ENCODE results near the gene KIF2A. TPM values are rescaled to one million over a fixed set of nuclear protein-coding genes. Genes with fewer than 3 reads are reported as not detected.

KIF2A gene
- total and polyA plus RNA-seq, 2 of the 8 experiments (the other 6 are each of a cell fraction or from before 2014, with no cell fraction given), result 18.4 to 97.1 TPM

DNA sequence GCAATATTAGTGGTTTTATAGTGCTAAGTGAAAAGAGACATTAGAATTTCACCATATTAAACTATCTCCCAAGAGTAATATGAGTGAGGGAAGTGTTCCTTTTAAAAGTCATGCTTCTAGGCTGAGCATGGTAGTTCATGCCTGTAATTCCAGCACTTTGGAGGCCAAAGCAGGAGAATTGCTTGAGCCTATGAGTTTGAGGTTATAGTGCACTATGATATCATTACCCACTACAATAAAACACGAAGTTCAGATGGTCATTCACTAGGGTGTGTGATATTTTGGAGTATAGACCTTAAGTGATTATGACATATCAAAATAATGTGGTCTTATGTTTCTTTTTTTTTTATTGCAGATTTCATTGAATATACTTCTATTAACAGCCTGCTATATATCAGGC is 6.7 kb downstream of the KIF2A start (continued):
- TF ChIP-seq RFX5 (IDR thresholded peaks at IDR 0.05; ENCODE audit: borderline replicate concordance, low read depth, low read length), result no peak
- TF ChIP-seq SP2 (IDR thresholded peaks at IDR 0.05; ENCODE audit: low read length), result no peak
- TF ChIP-seq CHD1 (IDR thresholded peaks at IDR 0.05; ENCODE audit: low read depth, low read length), result no peak
- TF ChIP-seq, protein P1, sequence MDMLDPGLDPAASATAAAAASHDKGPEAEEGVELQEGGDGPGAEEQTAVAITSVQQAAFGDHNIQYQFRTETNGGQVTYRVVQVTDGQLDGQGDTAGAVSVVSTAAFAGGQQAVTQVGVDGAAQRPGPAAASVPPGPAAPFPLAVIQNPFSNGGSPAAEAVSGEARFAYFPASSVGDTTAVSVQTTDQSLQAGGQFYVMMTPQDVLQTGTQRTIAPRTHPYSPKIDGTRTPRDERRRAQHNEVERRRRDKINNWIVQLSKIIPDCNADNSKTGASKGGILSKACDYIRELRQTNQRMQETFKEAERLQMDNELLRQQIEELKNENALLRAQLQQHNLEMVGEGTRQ (IDR thresholded peaks at IDR 0.05; ENCODE audit: low read length), result no peak
- TF ChIP-seq BACH1 (IDR thresholded peaks at IDR 0.05; ENCODE audit: low read length), result no peak

Measured in H1 (cell line).